Spleen (tissue), 7 donors: ENCODE measurements around the gene TNPO2.

Experiments used
- POLR2AphosphoS5 ChIP-seq, 3 donors: sonication (generic); formaldehyde crosslinking; IDR thresholded peaks; one replicate each; pipeline ENCODE4 v1.5.1; 2017; ENCODE audit warnings: antibody characterized with exemption in 3 of 3
- TF ChIP-seq, protein P1 (sequence below), 11 experiments: fragments of 200-600 bp in 7 of 11; fragments of 450-650 bp in 4 of 11; sonication (generic) in 4 of 11; IDR thresholded peaks in 8 of 11; conservative IDR thresholded peaks in 3 of 11; 1 replicate in 7 of 11; 2 replicates in 4 of 11; pipeline versions ENCODE4 v1.4.0 to v1.8.0; 2016 to 2021; ENCODE audit warnings: antibody characterized with exemption in 11 of 11, inconsistent platforms in 4 of 11, mild to moderate bottlenecking in 1 of 11
- donor health status: DM: no; HTN: no; CAD: no; lungs with moderate emphysema.
- donor health status: DM: no; HTN: no; CAD: no.
- donor health status: DM: no; HTN: no; CAD: no.

DNA sequence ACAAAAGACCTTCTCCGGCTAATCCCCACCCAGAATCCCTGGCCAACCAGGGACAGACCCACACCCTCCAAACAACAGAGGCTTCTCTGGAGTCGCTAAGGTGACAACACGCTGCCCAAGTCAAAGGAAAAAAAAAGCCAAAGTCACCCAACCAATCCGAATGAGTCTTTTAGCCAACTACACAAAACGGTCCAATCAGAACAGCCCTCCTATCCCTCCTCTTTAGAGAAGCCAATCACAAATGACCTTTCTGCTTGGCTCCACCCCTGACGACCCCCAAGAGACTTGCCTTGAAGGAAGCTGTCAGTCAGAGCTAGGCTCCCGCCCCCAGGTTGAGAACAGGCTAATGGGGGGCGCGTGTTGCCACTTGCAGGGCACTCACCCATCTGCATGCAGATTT, 20.7 kb downstream of the TNPO2 start:
- TF ChIP-seq, protein P1, sequence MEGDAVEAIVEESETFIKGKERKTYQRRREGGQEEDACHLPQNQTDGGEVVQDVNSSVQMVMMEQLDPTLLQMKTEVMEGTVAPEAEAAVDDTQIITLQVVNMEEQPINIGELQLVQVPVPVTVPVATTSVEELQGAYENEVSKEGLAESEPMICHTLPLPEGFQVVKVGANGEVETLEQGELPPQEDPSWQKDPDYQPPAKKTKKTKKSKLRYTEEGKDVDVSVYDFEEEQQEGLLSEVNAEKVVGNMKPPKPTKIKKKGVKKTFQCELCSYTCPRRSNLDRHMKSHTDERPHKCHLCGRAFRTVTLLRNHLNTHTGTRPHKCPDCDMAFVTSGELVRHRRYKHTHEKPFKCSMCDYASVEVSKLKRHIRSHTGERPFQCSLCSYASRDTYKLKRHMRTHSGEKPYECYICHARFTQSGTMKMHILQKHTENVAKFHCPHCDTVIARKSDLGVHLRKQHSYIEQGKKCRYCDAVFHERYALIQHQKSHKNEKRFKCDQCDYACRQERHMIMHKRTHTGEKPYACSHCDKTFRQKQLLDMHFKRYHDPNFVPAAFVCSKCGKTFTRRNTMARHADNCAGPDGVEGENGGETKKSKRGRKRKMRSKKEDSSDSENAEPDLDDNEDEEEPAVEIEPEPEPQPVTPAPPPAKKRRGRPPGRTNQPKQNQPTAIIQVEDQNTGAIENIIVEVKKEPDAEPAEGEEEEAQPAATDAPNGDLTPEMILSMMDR (IDR thresholded peaks at IDR 0.05 in 8 of 11, conservative IDR thresholded peaks at IDR 0.05 in 3 of 11): no peak
- no peak for TF ChIP-seq POLR2AphosphoS5 (IDR thresholded peaks at IDR 0.05)
